K562 (cell line): Measurements from ENCODE around the gene ADGRB2. TPM values are rescaled to one million over a fixed set of nuclear protein-coding genes. Genes with fewer than 3 reads are reported as not detected.
A peak's percentile ranks its signal among the peaks of the same experiment; 100 is the strongest.

Experiments
- ATF1 ChIP-seq, 2 experiments: fragments of 450-650 bp in 1 of 2; IDR thresholded peaks; 2 replicates each; pipeline ENCODE4 v1.6.1; 2016; ENCODE audit warnings: missing compliant biosample characterization in 1 of 2, missing genetic modification characterization in 1 of 2
- BCL6 ChIP-seq: fragments of 250-450 bp; sonication (Bioruptor Pico); IDR thresholded peaks from 2 replicates; pipeline ENCODE4 v1.4.0; 2020
- CBFA2T3 ChIP-seq: fragments of 450-650 bp; IDR thresholded peaks from 2 replicates; pipeline ENCODE4 v1.6.1; 2017
- CBX2 ChIP-seq: fragments of 200-600 bp; sonication (generic); IDR thresholded peaks from one replicate; pipeline ENCODE4 v1.6.1; 2012; ENCODE audit warnings: mild to moderate bottlenecking, low read length, inconsistent platforms; ENCODE audit not compliant: insufficient read depth, poor library complexity, severe bottlenecking
- E2F6 ChIP-seq, 2 experiments: IDR thresholded peaks; 2 replicates each; pipeline ENCODE4 v1.6.1; 2011; ENCODE audit warnings: borderline replicate concordance in 1 of 2, control low read depth in 1 of 2, low read depth in 1 of 2, low read length in 1 of 2, mild to moderate bottlenecking in 1 of 2, mixed read lengths in 1 of 2, moderate library complexity in 1 of 2; ENCODE audit not compliant: insufficient read depth in 1 of 2, insufficient read length in 1 of 2, poor library complexity in 1 of 2, severe bottlenecking in 1 of 2; ENCODE audit errors: extremely low read depth in 1 of 2
- HDAC6 ChIP-seq: IDR thresholded peaks from 2 replicates; pipeline ENCODE4 v1.6.1; 2012; ENCODE audit warnings: low read depth, mild to moderate bottlenecking, control low read depth, inconsistent platforms, low read length, moderate library complexity
- HES1 ChIP-seq: fragments of 450-650 bp; IDR thresholded peaks from 2 replicates; pipeline ENCODE4 v1.6.1; 2016; ENCODE audit warnings: low read depth, mild to moderate bottlenecking, moderate library complexity
- KLF10 ChIP-seq: fragments of 250-450 bp; sonication (Bioruptor Pico); IDR thresholded peaks from 2 replicates; pipeline ENCODE4 v1.6.1; 2021; ENCODE audit warnings: matching md5 sums
- MEF2D ChIP-seq: conservative IDR thresholded peaks from 2 replicates; pipeline ENCODE4 v1.6.1; 2016; ENCODE audit warnings: low read depth, missing genetic modification characterization, missing compliant biosample characterization
- MGA ChIP-seq: fragments of 450-650 bp; IDR thresholded peaks from 2 replicates; pipeline ENCODE4 v1.6.1; 2016; ENCODE audit warnings: mild to moderate bottlenecking, moderate library complexity
- MYC ChIP-seq, 2 experiments: fragments of 250-450 bp in 1 of 2; sonication (Bioruptor Pico) in 1 of 2; IDR thresholded peaks; 2 replicates each; pipeline versions ENCODE4 v1.5.1 to v1.6.1; 2012 to 2021; ENCODE audit warnings: low read depth in 2 of 2, borderline replicate concordance in 1 of 2, improper control_type of control experiment in 1 of 2, low read length in 1 of 2, mild to moderate bottlenecking in 1 of 2, moderate library complexity in 1 of 2
- SIX5 ChIP-seq, 2 experiments: IDR thresholded peaks; 2 replicates each; pipeline ENCODE4 v1.6.1; 2011; ENCODE audit warnings: low read length in 2 of 2, borderline replicate concordance in 1 of 2, low read depth in 1 of 2, mild to moderate bottlenecking in 1 of 2, moderate library complexity in 1 of 2; ENCODE audit not compliant: insufficient read depth in 1 of 2
- polyA plus RNA-seq, 8 experiments: library from polyadenylated mRNA; depleted of rRNA in 4 of 8; stranded (reverse) in 5 of 8; unstranded in 3 of 8; fragments of >200 nt; fragmentation: Nextera tagmentation in 2 of 8; fragmentation: Illumina TruSeq in 1 of 8; extraction: Ambion mirVana in 2 of 8; extraction: Trizol in 1 of 8; gene quantifications; 2 replicates each; pipeline versions ENCODE4 v1.2.1 to v1.2.3, GENCODE V29; 2011 to 2014; ENCODE audit warnings: inconsistent platforms in 1 of 8, missing spikeins in 1 of 8
- total RNA-seq, 7 experiments: library from RNA; depleted of rRNA in 6 of 7; stranded (reverse); fragments of >200 nt in 6 of 7; fragmentation: Illumina TruSeq in 2 of 7; extraction: Trizol in 2 of 7; gene quantifications; 2 replicates each; pipeline versions ENCODE4 v1.2.1 to v1.2.3, GENCODE V29; 2011 to 2021; ENCODE audit warnings: low replicate concordance in 1 of 7

ADGRB2 gene
- total and polyA plus RNA-seq, 9 of the 15 experiments (the other 6 are each of a cell fraction or from before 2014, with no cell fraction given) = 0.04 to 0.23 (median 0.20) TPM; not detected in 2

- TF ChIP-seq MEF2D (tag) (no peak), BCL6 (CRISPR knock-in tag) (no peak), MGA (peak; percentile 92), E2F6 (IDR thresholded peaks at IDR 0.05; ENCODE audit: borderline replicate concordance in 1 of 2, extremely low read depth in 1 of 2, insufficient read depth in 1 of 2, insufficient read length in 1 of 2, low read depth in 1 of 2, low read length in 1 of 2, poor library complexity in 1 of 2, severe bottlenecking in 1 of 2) (peak; percentile 96 to 98), KLF10 (CRISPR knock-in tag) (no peak), CBX2 (no peak), HES1 (no peak), HDAC6 (no peak), SIX5 (IDR thresholded peaks at IDR 0.05; ENCODE audit: borderline replicate concordance in 1 of 2, insufficient read depth in 1 of 2, low read depth in 1 of 2, low read length in 2 of 2) (no peak), MYC (IDR thresholded peaks at IDR 0.05; ENCODE audit: low read depth, low read length) (peak; percentile 76; the same call in 1 of the 2 replicates), MYC (CRISPR knock-in tag; IDR thresholded peaks at IDR 0.05; ENCODE audit: borderline replicate concordance, low read depth) (0 out of 2 replicates have a peak, but pooled peaks have one; percentile 56), ATF1 (CRISPR knock-in tag; IDR thresholded peaks at IDR 0.05) (no peak), ATF1 (tag; IDR thresholded peaks at IDR 0.05) (0 out of 2 replicates have a peak, but pooled peaks have one; percentile 31), CBFA2T3 (peak; percentile 34; the same call in 1 of the 2 replicates)
Measured at GRCh38 chr1:31705080-31705866, 58.9 kb downstream of the ADGRB2 start (continued).
